T-helper 1 cell treated with Interleukin-12 subunit alpha and Interleukin-12 subunit beta and Interleukin-4 antibody, amounts not matched to agents 30 ng/mL and 1 ng/mL, for 36 hours (primary cell): Measurements from ENCODE around the gene SYTL2. TPM values are rescaled to one million over a fixed set of nuclear protein-coding genes. Genes with fewer than 3 reads are reported as not detected.
"Not testable (repeated sequence)": the region's sequence is repeated elsewhere in the genome, so short reads cannot be mapped to it uniquely, and the experiment has no call there.

Experiments used
- intact Hi-C: fragments of 100-400 bp; cut with micrococcal nuclease; formaldehyde crosslinking; loops from one replicate; pipeline ENCODE4 v1.15.1; 2024
- total RNA-seq: library from RNA; stranded (reverse); gene quantifications from 2 replicates; pipeline ENCODE4 v1.2.3, GENCODE V29; 2022

The SYTL2 gene
- total RNA-seq, 1 donor from 2014 or later: 96.5 TPM

DNA sequence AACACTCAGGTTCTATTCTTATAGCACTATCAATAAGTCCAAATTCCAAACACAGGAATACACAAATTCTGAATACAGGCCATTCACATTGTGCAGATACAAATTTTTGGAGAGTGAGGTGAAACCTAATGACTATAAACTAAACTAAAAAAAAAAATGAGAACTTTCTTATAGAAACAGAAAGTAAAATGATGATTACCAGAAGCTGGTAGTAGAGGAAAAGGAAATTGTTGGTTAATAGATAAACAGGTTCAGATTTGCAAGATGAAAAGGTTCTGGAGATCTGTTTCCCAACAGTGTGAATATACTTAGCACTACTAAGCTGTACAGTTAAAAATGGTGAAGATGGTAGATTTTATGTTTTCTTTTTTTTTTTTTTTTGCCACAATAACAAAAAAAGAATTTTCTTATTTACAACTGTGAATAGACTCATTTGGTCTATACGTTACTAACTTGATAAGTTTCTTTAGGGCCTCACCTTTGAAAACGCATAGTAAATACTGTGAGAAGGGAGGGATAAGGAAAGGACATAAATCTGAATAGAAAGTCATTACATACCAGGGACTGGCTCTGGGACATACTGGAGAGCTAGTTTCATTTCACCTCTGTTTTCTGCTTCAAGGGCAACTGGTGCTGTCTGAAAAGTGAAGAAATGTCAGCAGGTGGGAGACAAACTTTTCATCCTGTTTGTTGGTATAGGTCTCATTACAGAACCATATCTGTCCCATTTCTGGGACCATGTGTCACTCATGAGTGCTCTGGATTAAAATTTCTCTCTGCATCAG, 110.8 kb downstream of the SYTL2 start:
- intact Hi-C loops: loop anchor here (1.0 to 2.0 kb wide), 5 partner anchors 35 to 893 kb away; partner anchors contain the start of genes CREBZF and SYTL2

GRCh38 chr11:85698195-85698594, 112.7 kb downstream of the SYTL2 start:
- intact Hi-C loops: no loop called here

GRCh38 chr11:85697747-85698146, 113.2 kb downstream of the SYTL2 start:
- intact Hi-C loops: no loop called here

DNA sequence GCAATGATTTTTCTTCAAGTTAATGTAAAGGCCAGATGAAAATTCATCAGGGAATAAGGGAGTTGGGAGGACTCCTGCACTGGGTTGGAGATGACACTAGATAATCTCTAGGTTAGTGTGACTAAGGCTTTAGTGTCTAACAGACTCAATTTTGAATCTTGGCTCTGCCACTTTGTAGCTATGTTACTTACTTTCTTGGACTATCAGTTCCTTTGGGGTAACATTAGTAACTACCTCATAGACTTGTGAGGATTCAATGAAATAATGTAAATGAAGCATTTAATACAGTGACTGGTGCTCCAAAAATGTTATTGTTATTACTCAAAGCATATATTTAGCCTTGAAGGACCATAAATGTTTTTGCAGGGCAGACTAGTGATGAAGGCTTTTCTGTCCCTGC, 115.4 kb downstream of the SYTL2 start:
- intact Hi-C loops: loop anchor here (2.0 kb wide), 1 partner anchor 591 kb away; no protein-coding TSS in a partner anchor

DNA sequence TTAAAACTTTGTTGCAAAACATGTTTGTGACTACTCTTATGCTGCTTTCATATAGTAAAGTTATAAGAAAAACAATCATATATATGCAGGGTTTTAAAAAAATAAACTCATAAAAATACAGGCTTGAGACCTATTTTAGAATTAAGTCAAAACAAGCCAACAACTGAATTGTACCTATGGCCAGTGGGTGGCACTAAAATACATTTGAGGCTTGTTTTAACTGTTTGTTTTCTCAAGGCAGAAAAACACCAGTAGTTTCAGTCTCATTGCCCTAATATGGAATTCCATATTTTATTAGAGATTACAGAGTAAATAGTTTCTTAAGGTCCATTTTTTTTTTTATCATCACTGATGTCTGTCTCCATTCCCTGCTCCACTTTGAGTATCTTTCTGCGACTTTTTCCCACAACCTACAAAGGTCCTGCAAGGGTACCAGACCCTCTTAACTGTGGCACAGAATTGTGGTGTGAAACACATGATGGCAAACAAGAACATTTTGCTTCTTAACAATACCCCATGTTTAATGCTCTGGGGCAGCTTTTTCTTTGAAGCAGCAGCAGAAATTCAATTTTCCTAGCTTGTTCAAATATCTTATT, 116.5 kb downstream of the SYTL2 start:
- intact Hi-C loops: loop anchor here (1.0 to 2.0 kb wide), 6 partner anchors 29 to 592 kb away; partner anchors contain the start of gene CREBZF

DNA sequence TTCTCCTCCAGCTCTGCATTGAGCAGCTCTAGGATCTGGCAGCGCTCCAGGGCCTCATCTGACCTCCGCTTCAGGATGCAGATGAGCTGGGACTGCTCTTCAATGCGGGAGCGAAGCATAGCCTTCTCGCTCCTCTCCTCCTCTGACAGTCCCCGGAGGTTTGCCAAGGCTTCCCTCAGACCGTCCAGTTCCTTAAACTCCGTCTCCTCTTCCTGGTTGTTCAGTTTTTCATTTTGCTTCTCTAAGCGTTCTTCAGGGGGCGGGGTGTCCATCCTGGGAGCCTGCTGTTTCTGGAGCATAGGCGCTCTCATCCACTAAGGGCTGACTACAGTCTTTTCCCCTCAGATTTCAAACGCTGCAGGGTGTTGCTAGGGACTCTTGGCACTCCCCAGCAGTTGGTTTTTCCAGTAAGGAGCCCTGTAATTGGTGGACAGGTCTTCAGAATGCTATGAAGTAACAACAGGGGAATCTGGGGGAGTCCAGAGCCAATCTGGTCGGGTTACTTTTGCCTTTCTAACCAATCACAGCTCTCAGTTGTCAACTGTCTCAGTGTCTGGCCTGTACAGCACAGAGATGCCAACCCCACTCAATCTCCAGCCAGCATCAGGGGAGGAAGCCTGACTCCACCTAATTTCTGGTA, 125.0 kb downstream of the SYTL2 start, which contains the start of gene CCDC89:
CCDC89 (minus strand) TSS at position 376 of the 640 bp plus-strand sequence; CDS start at position 311, 65 bp downstream.
- intact Hi-C loops: no loop called here

- intact Hi-C loops: no loop called here
Observed at GRCh38 chr11:85685125-85685819, 125.7 kb downstream of the SYTL2 start.

DNA sequence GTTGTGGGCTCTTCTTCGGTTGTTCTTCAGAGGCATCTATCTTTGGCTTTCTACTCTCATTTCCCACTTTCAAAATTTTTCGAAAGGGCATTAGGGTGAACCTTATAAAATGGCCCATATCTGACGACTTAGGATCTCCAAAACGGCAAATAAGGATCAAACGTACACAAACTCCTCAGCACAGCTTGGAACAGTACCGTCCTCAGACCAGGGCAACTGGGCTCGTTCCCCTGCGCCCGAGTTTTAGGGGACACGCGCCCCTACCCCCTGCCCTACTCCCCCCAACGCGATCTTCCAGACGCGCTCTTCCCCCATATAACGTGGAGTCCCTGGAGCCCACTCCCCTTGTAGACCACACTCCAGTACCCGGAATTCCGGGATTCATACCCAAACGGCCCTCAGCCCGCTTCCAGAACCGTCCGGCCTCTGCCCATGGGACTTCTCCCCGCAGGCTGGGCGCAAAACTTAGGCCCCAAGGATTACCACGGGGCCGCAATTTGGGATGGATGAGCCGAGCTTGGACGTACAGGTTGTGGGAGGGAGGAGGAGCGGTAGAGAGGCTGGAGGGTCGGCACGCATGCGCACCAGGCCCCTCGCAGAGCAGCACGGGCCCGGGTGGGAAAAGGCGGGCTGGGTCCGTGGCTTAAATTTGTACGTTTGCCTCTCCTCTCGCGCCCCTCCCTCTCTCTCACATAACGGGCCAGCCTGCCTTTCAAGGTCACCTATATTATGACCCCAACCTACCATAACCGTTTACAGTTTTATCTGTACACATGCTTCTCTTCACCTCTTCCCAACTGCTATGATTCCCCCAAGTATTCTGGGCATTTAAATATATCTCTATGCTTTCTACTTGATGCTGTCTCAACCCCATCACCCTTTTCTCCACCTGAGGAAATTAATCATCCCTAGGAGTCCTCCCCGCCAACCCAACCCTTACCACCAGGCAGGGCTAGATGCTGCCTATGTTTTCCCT, 128.3 kb downstream of the SYTL2 start:
- intact Hi-C loops: loop anchor here (1.0 kb wide), 2 partner anchors 17 to 54 kb away; partner anchors contain the start of genes CREBZF and TMEM126B

- intact Hi-C loops: no loop called here
Observed at GRCh38 chr11:85680897-85681296, 130.0 kb downstream of the SYTL2 start.

- intact Hi-C loops: no loop called here
Observed at GRCh38 chr11:85679576-85679975, 131.4 kb downstream of the SYTL2 start.

DNA sequence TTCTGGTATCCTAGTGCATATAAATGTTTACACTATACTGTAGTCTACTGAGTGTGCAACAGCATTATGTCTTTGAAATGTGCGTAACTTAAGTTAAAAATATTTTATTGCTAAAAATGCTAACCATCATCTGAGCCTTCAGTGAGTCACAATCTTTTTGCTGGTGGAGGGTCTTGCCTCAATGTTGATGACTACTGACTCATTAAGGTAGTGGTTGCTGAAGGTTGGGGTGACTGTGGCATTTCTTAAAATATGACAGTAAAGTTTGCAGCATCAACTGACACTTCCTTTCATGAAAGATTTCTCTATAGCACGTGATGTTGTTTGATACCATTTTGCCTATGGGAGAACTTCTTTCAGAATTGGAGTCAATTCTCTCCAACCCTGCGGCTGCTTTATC, 137.5 kb downstream of the SYTL2 start:
- intact Hi-C loops: no loop called here

GRCh38 chr11:85672105-85672902, 138.6 kb downstream of the SYTL2 start:
- intact Hi-C loops: no loop called here

DNA sequence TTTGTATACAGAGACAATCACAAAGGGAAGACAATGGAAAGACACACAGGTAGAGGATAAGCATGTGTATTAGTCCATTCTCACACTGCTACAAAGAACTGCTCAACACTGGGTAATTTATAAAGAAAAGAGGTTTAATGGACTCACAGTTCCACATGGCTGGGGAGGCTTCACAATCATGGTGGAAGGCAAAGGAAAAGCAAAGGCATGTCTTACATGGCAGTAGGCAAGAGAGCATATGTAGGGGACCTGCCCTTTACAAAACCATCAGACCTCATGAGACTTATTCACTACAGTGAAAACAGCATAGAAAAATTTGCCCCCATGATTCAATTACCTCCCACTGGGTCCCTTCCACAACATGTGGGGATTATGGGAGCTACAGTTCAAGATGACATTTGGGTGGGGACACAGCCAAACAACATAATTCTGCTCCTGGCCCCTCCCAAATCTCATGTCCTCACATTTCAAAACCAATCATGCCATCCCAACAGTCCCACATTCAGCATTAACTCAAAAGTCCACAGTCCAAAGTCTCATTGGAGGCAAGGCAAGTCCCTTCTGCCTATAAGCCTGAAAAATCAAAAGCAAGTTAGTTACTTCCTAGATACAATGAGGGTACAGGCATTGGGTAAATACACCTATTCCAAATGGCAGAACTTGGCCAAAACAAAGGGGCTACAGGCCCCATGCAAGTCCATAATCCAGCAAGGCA, 139.8 kb downstream of the SYTL2 start:
- intact Hi-C loops: not testable (repeated sequence)

GRCh38 chr11:85668157-85668556, 142.8 kb downstream of the SYTL2 start:
- intact Hi-C loops: no loop called here

DNA sequence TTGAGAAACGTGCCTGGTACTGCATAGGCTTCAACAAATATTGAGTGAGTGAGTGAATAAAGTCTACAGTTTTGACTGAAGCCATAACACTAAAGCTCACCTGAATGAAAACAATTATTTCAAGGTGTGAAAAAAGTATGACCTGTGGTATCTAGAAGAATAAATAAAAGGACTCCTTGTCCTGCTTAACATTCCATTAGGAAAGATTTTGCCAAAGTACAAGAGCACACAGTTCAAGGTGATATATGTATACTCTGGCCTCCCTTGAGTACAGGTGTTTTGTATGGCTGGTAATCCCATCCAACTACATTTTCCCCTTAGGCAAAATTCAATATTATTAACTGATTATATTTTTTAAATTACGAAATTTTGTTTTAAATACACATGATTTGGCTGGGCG, 144.3 kb downstream of the SYTL2 start:
- intact Hi-C loops: loop anchor here (1.0 kb wide), 1 partner anchor 1140 kb away; no protein-coding TSS in a partner anchor

- intact Hi-C loops: loop anchor here (1.0 to 2.0 kb wide), 12 partner anchors 17 to 1141 kb away; partner anchors contain the start of genes EED, HIKESHI and PICALM
Observed at GRCh38 chr11:85665733-85666132, 145.2 kb downstream of the SYTL2 start.

GRCh38 chr11:85664615-85665481, 146.1 kb downstream of the SYTL2 start, which contains the start of gene CREBZF:
CREBZF (minus strand) TSS chr11:85665129; CDS start chr11:85664875, 254 bp downstream.
- intact Hi-C loops: loop anchor here (1.0 to 5.0 kb wide), 17 partner anchors 17 to 927 kb away; partner anchors contain the start of genes EED, HIKESHI, PICALM and TMEM126A
